ENCODE results near the gene RAB40C.

DNA sequence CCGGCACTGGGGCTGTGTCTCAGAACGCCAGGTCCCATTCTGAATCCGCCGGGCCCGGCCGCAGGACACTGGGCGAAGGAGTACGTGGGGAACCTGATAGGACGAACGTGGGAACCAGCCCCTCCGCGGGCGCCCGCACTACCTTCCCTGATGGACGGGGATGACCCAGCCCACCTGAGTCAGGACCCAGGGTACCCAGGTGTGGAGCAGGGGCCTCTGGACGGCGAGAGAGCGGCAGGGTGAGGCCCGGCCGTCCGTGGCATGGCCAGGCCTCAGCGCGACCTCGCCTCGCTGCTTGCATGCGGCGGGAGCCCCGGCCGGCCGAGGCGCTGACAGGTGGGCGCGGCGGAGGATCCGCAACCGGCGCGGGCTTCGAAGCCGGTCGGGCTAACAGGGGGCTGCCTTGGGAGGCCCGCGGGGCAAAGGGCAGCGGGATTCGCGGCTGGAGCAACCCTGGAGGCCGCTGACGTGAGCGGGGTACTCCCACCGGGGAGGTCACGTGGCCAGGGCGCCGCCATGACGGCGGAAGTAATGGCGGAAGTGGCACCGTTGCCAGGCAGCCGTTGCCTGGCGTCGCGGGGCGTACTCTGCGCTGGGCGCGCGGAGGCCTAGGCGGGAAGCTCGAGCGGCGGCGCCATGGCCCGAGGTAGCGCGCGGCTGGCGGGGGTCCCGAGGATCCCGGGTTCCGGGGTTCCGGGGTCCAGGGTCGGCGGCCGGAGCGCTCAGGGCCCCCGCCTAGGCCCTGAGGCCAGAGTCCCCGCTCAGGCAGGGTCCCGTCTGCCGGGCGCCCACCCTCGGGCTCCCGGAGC lies 59.1 kb downstream of the RAB40C start, which contains the start of gene WDR90:
- TF ChIP-seq, protein P1, sequence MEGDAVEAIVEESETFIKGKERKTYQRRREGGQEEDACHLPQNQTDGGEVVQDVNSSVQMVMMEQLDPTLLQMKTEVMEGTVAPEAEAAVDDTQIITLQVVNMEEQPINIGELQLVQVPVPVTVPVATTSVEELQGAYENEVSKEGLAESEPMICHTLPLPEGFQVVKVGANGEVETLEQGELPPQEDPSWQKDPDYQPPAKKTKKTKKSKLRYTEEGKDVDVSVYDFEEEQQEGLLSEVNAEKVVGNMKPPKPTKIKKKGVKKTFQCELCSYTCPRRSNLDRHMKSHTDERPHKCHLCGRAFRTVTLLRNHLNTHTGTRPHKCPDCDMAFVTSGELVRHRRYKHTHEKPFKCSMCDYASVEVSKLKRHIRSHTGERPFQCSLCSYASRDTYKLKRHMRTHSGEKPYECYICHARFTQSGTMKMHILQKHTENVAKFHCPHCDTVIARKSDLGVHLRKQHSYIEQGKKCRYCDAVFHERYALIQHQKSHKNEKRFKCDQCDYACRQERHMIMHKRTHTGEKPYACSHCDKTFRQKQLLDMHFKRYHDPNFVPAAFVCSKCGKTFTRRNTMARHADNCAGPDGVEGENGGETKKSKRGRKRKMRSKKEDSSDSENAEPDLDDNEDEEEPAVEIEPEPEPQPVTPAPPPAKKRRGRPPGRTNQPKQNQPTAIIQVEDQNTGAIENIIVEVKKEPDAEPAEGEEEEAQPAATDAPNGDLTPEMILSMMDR (IDR thresholded peaks at IDR 0.05; ENCODE audit: low read depth, low read length, missing input control) = no peak
- no peak for TF ChIP-seq EGR1 (IDR thresholded peaks at IDR 0.05; ENCODE audit: low read depth in 2 of 2)
- TF ChIP-seq JUND (IDR thresholded peaks at IDR 0.05) = no peak
- TF ChIP-seq, protein P2, sequence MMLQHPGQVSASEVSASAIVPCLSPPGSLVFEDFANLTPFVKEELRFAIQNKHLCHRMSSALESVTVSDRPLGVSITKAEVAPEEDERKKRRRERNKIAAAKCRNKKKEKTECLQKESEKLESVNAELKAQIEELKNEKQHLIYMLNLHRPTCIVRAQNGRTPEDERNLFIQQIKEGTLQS (IDR thresholded peaks at IDR 0.05) = no peak
- no peak for TF ChIP-seq TAF1 (conservative IDR thresholded peaks at IDR 0.05)
- TF ChIP-seq, protein P3, sequence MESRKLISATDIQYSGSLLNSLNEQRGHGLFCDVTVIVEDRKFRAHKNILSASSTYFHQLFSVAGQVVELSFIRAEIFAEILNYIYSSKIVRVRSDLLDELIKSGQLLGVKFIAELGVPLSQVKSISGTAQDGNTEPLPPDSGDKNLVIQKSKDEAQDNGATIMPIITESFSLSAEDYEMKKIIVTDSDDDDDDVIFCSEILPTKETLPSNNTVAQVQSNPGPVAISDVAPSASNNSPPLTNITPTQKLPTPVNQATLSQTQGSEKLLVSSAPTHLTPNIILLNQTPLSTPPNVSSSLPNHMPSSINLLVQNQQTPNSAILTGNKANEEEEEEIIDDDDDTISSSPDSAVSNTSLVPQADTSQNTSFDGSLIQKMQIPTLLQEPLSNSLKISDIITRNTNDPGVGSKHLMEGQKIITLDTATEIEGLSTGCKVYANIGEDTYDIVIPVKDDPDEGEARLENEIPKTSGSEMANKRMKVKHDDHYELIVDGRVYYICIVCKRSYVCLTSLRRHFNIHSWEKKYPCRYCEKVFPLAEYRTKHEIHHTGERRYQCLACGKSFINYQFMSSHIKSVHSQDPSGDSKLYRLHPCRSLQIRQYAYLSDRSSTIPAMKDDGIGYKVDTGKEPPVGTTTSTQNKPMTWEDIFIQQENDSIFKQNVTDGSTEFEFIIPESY (IDR thresholded peaks at IDR 0.05) = no peak

Data from liver (tissue), 3 donors.